Hematopoietic multipotent progenitor cell treated with erythropoietin and hydrocortisone succinate and interleukin-3 and kit ligand, for 8 days (in vitro differentiated cells): ENCODE results near the gene MAP2K5.

Experiments
- DNase-seq: peaks from one replicate; pipeline ENCODE4 v3.0.0-alpha.2; 2015

MAP2K5 gene

GRCh38 chr15:67845974-67846373 is 303.5 kb downstream of the MAP2K5 start:
- DNase-seq, result no peak

DNA sequence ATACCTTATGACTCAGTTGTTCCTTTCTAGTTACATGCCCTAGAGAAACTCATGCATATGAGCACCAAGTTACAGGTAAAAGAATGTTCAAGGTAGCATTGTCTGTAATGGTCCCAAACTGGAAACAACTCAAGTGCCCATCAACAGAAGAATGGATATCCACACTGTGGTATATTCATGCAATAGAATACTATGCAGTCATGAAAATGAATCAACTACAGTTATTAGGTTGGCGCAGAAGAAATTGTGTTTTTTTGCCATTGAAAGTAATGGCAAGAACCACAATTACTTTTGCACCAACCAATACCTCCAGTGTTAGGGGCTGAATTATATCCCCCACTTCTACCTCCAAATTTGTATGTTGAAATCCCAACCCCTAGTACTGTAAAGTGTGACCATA is 307.0 kb downstream of the MAP2K5 start:
- no peak for DNase-seq

DNA sequence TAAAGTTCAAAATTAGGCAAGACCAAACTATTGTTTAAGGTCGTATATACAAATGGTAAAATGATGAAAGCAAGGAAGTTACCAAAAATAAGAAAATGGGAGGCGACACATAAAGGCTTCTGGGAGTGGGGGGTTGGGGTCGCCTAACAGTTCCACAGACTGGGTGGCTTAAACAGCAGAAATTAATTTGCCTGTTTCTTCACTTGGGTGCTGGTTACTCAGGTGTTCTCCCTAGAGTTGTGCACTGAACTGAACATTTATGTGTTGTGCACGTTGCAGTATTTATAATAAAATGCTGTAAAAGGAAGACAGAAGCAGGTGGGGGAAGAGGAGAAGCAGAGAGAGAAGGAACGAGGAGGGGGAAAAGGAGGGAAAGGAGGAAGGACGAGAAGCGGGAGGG is 307.8 kb downstream of the MAP2K5 start:
- DNase-seq, result no peak

DNA sequence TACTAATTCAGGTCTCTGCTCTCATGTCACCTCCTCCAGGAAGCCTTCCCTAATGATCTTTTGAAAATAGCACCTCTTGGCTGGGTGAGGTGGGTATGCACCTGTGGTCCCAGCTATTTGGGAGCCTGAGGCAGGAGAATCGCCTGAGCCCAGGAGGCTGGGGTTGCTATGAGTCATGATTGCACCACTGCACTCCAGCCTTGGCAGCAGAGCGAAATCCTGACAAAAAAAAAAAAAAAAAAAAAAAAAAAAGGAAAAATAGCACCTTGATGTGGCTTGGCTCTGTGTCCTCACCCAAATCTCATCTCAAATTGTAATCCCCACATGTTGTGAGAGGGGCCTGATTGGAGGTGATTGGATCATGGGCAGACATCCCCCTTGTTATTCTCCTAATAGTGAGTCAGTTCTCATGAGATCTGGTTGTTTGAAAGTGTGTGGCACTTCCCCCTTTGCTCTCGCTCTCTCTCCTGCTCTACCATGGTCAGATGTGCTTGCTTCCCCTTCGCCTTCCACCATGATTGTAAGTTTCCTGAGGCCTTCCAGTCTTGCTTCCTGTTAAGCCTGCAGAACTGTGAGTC is 308.6 kb downstream of the MAP2K5 start:
- DNase-seq, result no peak

- DNase-seq, result peak; percentile 80
Measured at GRCh38 chr15:67852418-67852817, 309.9 kb downstream of the MAP2K5 start.

DNA sequence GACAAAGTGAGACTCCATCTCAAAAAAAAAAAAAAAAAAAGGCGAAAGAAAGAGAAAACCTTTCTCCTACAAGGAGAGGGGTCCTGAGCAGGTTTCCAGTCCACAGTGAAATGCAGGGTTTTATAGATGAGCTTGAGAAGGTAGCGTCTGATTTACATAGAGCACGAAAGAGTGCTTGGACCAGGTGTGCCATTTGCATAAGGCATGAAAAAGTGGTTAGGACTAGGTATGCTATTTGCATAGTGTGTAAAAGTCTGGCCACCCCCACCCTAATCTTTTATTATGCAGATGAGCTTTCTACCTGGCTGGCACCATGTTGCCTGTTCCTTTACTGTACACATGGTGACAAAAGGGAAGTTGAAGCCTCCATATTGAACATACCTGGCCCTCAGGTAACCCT is 311.0 kb downstream of the MAP2K5 start:
- DNase-seq, result no peak

GRCh38 chr15:67854358-67854757 is 311.9 kb downstream of the MAP2K5 start:
- no peak for DNase-seq

DNA sequence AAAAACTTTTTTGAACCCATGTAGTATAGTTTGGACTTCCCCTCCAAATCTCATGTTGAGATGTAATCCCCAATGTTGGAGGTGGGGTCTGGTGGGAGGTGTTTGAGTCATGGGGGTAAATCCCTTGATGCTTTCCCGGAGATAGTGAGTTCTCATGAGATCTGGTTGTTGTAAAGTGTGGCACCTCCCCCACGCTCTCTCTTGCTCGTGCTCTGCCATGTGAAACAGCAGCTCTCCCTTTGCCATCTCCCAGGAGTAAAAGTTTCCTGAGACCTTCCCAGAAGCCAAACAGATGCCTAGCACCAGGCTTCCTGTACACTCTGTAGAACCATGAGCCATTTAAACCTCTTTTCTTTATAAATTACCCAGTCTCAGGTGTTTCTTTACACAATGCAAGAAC is 313.3 kb downstream of the MAP2K5 start:
- DNase-seq, result no peak
